CD4-positive, alpha-beta T cell treated with Interferon gamma for 1 hour (primary cell): ENCODE measurements around the gene TMEM232.
A peak's percentile ranks its signal among the peaks of the same experiment; 100 is the strongest.
"Not testable (repeated sequence)": the region's sequence is repeated elsewhere in the genome, so short reads cannot be mapped to it uniquely, and the experiment has no call there.

Experiments
- DNase-seq: peaks from one replicate; pipeline ENCODE4 v3.0.0-alpha.2; 2020

TMEM232 gene

GRCh38 chr5:110726249-110727024 is at the start of gene TMEM232:
TMEM232 (minus strand) TSS chr5:110726671; CDS start chr5:110667352, 59,319 bp downstream.
- DNase-seq, result peak; percentile 74

- DNase-seq, result no peak
These were observed 43.8 kb upstream of the TMEM232 start for GRCh38 chr5:110770286-110770685.

- no peak for DNase-seq
These were observed 42.7 kb upstream of the TMEM232 start for GRCh38 chr5:110769000-110769681.

- DNase-seq, result no peak
These were observed 41.8 kb upstream of the TMEM232 start for GRCh38 chr5:110768138-110768860.

GRCh38 chr5:110760158-110760557 is 33.7 kb upstream of the TMEM232 start:
- DNase-seq, result no peak

GRCh38 chr5:110757118-110757729 is 30.8 kb upstream of the TMEM232 start:
- no peak for DNase-seq

GRCh38 chr5:110754181-110754580 is 27.7 kb upstream of the TMEM232 start:
- no peak for DNase-seq

- no peak for DNase-seq
These were observed 27.1 kb upstream of the TMEM232 start for GRCh38 chr5:110753600-110753999.

GRCh38 chr5:110752953-110753352 is 26.5 kb upstream of the TMEM232 start:
- DNase-seq, result no peak

GRCh38 chr5:110751902-110752762 is 25.7 kb upstream of the TMEM232 start:
- DNase-seq, result peak; percentile 10

- peak; percentile 87 for DNase-seq
These were observed 12.6 kb upstream of the TMEM232 start, which contains the start of gene SLC25A46 for GRCh38 chr5:110738812-110739651. SLC25A46 (plus strand) TSS chr5:110739007; CDS start chr5:110739120, 113 bp downstream.

- DNase-seq, result no peak
These were observed 12.0 kb upstream of the TMEM232 start for GRCh38 chr5:110738503-110738811.

GRCh38 chr5:110736753-110737152 is 10.3 kb upstream of the TMEM232 start:
- no peak for DNase-seq

GRCh38 chr5:110735556-110735955 is 9.1 kb upstream of the TMEM232 start:
- DNase-seq, result no peak

- no peak for DNase-seq
These were observed 7.6 kb upstream of the TMEM232 start for GRCh38 chr5:110734101-110734500.

GRCh38 chr5:110731499-110731898 is 5.0 kb upstream of the TMEM232 start:
- not testable (repeated sequence) for DNase-seq

GRCh38 chr5:110727025-110727314 is 499 bp upstream of the TMEM232 start:
- DNase-seq, result no peak

- DNase-seq, result no peak
These were observed 8.2 kb downstream of the TMEM232 start for GRCh38 chr5:110718311-110718710.

- DNase-seq, result no peak
These were observed 9.9 kb downstream of the TMEM232 start for GRCh38 chr5:110716247-110717245.

- DNase-seq, result no peak
These were observed 19.1 kb downstream of the TMEM232 start for GRCh38 chr5:110707260-110707844.
